ENCODE data around the gene P2RX7.

The P2RX7 gene

GRCh38 chr12:121132601-121133481 lies at the start of gene P2RX7:
P2RX7 (plus strand) TSS chr12:121132876; CDS start chr12:121132971, 95 bp downstream.
- in situ Hi-C loops (cut with MboI; ENCODE audit: low sequenced_read_pairs), result no loop called here

DNA sequence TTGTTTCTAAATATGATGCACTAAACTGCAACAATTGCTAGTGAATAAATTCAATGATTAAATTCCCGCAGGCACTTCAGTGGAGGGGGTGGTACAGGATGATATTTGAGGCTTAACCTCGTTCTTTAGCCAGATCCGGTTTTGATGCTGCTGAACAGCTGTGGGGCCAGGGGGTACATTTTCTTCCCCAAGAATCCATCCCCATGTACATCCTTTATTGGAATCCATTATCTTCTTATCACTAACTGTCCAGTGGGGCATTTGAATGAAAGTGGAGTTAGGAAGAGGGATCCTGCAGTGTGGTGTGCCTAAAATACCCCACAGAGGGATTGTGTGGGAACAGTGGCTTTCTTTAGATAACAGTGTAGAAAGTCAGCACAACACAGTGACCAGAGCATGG lies 48.4 kb upstream of the P2RX7 start:
- in situ Hi-C loops (cut with MboI; ENCODE audit: low sequenced_read_pairs), result no loop called here

- in situ Hi-C loops (cut with MboI; ENCODE audit: low sequenced_read_pairs), result no loop called here
Measured at GRCh38 chr12:121085069-121085468, 47.6 kb upstream of the P2RX7 start.

- in situ Hi-C loops (cut with MboI; ENCODE audit: low sequenced_read_pairs), result no loop called here
Measured at GRCh38 chr12:121085506-121086353, 46.9 kb upstream of the P2RX7 start.

DNA sequence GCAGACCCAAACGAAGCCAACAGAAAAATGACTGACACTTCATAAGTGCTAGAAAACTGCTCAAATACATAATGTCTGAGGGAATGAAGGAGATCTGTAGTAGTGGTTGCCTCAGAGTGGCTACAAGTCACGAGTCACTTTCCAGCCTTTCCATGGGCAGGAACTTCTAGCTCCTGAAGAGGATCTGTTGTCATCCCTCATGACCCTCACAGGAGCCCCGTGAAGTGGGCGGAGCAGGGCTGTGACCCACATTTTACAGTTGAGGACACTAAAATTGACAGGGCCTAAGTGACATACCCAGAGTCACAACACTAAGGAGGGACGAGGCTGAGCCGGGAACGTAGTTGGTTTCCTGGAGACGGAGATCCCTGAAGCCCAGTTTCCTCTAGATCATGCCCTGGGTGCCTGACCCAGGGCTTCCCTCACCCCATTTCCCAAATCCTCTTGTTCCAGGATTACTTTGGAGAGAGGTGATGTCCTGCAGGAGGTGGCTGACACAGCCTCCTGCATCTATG lies 45.8 kb upstream of the P2RX7 start:
- in situ Hi-C loops (cut with MboI; ENCODE audit: low sequenced_read_pairs), result no loop called here

DNA sequence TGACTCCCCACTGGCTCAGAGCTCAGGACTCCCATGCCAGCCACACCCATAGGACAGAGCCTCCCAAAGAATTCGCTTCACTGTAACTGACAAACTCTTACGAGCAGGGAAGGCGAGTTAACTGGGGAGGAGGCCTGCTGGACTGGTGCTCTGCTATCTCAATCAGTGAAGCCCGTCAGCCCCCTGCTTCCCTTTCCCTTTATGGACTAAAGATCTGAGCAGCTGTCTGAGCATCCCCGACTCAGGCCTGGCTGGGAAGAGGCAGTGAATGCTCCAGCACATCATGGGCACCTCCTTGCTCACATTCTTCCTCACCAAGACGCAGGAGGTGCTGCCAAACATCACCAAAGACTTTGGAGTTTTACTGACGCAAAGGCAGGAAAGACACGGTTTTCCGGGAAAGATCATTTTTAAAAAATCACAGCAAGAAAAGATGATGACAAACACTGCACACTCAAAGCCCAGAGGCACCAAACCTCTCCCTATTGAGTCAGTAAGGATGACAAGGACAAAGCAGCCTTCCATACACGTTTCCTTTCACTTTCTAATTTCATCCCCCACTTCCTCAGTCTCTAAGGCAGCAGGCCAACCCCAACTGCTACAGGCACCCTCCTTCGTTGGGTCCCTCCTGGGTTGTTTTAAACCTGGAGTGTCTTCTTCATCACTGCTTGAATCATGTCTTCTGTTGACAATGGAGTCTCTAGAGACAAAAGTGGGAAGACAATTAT lies 45.0 kb upstream of the P2RX7 start:
- in situ Hi-C loops (cut with MboI; ENCODE audit: low sequenced_read_pairs), result no loop called here

GRCh38 chr12:121088195-121088585 lies 44.5 kb upstream of the P2RX7 start:
- in situ Hi-C loops (cut with MboI; ENCODE audit: low sequenced_read_pairs), result no loop called here

DNA sequence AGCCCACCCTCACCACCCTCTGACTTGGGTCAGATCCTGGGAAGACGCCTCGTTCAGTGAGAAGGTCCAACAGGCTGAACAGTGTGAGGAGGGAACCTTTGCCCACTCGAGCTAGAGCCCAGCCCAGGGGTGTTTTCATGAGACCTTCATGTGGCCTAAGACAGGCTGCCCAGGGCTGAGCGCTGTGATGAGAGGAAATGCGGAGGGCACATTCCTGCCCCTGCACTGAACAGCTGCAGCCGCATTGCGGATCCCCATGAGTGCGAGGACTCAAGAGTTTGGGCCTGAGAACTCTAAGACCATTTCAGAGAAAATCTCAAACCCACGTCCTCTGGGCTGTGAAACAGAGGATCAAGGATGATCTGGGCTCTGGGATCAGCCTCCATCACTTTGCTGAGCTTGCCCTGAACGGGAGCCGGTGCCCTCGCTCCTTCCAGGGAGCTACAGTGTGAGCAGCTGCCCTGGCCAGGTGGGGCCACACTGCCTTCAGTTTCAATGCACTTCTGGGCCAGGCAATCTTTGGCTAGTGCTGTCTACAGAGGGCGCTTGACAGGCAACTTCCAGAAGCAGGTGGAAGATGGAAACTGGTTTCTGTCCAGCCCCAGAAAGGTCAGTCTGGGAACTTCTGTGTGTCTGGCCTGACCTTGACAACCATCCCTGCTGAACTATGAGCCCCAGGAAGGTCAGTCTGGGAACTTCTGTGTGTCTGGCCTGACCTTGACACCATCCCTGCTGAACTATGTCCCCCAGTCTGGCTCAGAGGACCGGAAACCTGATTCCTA lies 43.5 kb upstream of the P2RX7 start:
- in situ Hi-C loops (cut with MboI; ENCODE audit: low sequenced_read_pairs), result no loop called here

DNA sequence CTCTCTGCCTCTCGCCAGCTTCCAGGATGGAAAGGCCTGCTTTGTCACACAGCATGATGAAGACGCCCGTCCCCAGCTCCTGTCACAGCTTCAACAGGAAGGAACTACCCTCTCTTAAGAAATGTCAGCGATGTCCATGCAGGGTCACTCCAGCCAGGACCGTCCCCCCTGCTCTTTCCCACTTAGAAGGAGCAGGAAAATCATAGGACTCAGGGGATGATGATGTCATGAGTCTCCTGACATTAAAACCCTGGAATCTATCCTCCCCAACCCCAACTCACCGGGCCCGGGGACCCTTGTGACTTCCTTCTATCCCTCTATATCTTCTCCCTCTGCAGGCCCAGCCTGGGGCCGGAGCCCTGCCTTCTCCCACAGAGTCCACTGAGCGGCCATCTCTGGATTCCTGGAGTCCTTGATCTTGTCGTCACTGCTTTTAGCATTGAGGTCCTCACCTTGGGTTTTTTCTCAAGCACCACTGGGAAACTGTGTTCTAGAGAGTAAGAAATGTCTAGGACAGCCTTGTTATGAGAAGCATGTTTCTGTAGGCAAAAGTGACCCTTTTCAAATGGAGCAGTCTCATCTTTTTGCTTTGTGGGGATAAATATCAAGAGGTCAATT lies 42.8 kb upstream of the P2RX7 start:
- in situ Hi-C loops (cut with MboI; ENCODE audit: low sequenced_read_pairs), result no loop called here

DNA sequence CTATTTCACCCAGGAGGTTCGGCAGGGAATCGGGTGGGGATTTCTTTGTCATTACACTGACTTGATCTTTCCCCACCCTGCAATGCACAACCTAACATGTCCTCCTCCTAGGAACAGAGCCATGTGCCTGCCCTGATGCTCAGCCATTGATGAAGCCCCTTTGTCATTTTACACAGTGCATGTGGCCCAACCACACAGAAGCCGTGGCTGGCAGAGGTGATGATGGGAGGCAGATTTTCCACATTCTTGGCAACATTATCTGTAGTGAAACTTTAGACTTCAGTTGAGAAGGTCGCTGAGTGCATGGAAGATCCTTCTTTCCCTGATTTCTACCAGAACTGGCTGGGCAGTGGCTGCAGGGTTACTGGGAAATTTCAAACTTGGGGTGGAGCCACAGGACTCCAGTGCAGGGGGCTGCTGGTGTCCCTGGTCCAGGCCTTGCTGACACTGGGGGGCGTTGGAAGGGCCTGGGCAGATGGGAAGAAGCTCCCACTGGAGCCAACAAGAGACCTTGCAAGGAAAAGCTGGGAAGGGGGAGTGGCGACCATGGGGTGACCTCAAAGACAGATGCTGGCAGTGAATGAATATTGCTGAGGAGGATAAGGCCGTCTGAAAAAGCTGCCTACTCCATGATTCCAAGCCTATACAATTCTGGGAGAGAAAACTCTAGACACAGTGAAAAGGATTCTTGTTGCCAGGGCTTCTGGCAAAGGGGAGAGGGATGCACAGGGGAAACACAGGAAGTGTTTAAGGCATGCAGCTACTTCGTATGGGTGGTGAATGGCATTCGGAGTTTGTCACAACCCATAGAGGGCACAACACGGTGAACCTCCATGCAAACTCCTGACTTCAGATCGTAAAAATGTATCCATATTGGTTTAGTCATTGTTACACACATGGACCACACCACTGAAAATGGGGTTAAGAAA lies 41.8 kb upstream of the P2RX7 start:
- in situ Hi-C loops (cut with MboI; ENCODE audit: low sequenced_read_pairs), result no loop called here

- in situ Hi-C loops (cut with MboI; ENCODE audit: low sequenced_read_pairs), result no loop called here
Measured at GRCh38 chr12:121092034-121092433, 40.6 kb upstream of the P2RX7 start.

- in situ Hi-C loops (cut with MboI; ENCODE audit: low sequenced_read_pairs), result no loop called here
Measured at GRCh38 chr12:121093487-121093891, 39.2 kb upstream of the P2RX7 start.

DNA sequence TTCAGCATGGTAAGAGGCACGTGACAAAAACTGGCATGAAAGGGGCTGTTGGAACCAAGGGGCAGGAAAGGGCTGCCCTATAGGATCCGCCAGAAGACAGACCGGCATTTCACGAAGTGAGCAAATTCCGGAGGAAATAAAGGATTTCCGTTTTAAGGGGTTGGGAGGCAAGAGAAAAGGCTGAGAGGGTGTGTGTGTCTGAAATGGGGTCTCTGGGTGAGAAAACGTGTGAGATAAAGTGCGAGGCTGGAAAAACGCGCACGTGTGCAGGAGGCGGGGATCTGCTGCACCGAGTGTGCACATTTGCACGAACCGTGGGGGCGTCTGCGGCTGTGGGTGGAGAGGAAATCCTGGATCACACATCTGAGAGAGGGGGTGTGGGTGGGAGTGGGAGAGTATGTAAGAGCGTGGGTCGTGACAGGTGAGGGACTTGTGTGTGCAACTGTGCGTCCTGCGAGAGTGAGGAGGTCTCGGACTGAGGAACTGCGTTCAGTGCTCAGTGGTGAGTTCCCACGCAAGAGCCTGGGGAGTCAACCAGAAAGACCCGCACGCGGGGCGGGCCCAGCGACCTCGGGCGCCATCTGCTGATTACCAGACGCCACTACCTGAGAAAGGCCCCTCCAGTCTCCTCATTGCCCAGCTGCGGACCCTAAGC lies 37.0 kb upstream of the P2RX7 start:
- in situ Hi-C loops (cut with MboI; ENCODE audit: low sequenced_read_pairs), result no loop called here

- in situ Hi-C loops (cut with MboI; ENCODE audit: low sequenced_read_pairs), result no loop called here
Measured at GRCh38 chr12:121096199-121096798, 36.4 kb upstream of the P2RX7 start.

DNA sequence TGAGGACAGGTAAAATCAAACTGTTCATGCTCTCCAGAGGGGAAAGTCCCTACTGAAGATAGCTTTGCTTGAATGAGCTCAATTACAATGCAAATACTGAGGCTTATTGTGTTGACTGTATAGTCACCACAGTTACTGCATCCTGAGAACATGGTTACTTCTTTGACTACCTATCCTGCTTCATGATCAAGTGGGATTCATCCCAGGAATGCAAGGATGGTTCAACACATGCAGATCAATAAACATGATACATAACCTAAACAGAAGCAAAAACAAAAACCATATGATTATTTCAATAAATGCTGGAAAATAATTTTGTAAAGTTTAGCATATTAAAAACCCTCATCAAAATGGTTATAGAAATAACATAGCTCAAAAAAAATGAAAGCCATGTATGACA lies 32.9 kb upstream of the P2RX7 start:
- in situ Hi-C loops (cut with MboI; ENCODE audit: low sequenced_read_pairs), result no loop called here

GRCh38 chr12:121102307-121102706 lies 30.4 kb upstream of the P2RX7 start:
- in situ Hi-C loops (cut with MboI; ENCODE audit: low sequenced_read_pairs), result no loop called here

GRCh38 chr12:121107681-121108080 lies 25.0 kb upstream of the P2RX7 start:
- in situ Hi-C loops (cut with MboI; ENCODE audit: low sequenced_read_pairs), result no loop called here

- in situ Hi-C loops (cut with MboI; ENCODE audit: low sequenced_read_pairs), result no loop called here
Measured at GRCh38 chr12:121108492-121108891, 24.2 kb upstream of the P2RX7 start.
